ENCODE measurements around the gene SORT1.

Gene SORT1

DNA sequence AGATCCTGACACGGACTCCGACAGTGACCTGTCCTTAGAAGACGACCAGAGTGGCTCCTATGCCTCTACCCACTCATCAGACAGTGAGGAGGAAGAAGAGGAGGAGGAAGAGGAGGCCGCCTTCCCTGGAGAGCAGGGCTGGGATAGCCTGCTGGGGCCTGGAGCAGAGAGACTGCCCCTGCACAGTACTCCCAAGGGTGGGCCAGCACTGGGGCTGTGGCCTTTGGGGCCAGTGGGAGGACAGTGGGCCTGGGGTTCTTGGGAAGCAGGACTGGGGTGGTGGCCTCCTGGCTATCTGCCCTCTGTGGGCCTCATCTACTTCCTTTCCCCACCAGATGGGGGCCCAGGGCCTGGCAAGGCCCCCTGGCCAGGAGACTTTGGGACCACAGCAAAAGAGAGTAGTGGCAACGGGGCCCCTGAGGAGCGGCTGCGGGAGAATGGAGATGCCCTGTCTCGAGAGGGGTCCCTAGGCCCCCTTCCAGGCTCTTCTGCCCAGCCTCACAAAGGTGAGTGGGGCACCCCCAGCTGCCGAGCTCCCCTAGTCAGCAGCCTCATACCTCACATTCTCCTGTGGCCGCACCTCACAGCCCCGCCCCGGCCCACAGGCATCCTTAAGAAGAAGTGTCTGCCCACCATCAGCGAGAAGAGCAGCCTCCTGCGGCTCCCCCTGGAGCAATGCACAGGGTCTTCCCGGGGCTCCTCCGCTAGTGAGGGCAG lies 124.7 kb downstream of the SORT1 start:
- TF ChIP-seq, protein P1, sequence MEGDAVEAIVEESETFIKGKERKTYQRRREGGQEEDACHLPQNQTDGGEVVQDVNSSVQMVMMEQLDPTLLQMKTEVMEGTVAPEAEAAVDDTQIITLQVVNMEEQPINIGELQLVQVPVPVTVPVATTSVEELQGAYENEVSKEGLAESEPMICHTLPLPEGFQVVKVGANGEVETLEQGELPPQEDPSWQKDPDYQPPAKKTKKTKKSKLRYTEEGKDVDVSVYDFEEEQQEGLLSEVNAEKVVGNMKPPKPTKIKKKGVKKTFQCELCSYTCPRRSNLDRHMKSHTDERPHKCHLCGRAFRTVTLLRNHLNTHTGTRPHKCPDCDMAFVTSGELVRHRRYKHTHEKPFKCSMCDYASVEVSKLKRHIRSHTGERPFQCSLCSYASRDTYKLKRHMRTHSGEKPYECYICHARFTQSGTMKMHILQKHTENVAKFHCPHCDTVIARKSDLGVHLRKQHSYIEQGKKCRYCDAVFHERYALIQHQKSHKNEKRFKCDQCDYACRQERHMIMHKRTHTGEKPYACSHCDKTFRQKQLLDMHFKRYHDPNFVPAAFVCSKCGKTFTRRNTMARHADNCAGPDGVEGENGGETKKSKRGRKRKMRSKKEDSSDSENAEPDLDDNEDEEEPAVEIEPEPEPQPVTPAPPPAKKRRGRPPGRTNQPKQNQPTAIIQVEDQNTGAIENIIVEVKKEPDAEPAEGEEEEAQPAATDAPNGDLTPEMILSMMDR (IDR thresholded peaks at IDR 0.05; ENCODE audit: control insufficient read depth, insufficient read depth, low read depth, low read length, missing control alignments), result no peak
- no peak overlapping the region for H3K4me3 ChIP-seq (ENCODE audit: control insufficient read depth, low read depth, low read length)
- no peak for DNase-seq (ENCODE audit: low read depth)

DNA sequence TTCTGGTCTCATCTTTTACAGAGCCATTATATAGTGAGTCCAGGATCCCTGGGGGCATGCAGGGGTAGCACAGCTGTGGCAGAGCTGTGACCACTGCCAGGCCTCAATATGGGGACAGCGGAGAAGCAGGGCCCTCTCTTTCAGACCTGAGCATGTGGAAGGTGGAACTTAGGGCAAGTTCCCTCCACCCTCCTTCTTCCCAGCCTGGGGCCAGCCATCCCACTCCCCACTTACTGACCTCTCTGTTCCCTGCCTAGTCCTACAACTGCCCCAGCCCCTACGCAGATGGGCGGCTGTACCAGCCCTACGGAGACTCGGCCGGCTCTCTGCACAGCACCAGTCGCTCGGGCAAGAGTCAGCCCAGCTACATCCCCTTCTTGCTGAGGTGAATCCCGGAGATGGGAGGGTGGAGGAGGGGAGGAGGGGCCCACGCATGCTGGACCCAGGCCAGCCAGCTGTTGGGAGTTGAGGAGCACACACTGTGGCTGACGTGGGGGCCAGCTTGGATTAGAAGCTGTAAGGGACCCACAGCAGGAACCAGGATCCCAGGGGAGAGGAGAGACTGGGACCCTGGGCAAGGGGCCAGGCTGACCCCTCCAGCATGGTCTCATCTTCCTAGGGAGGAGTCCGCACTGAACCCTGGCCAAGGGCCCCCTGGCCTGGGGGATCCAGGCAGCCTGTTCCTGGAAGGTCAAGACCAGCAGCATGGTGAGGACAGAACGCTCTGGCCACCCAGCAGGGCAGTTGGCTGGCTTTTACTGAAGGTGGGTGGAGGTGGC lies 125.5 kb downstream of the SORT1 start:
- H3K4me3 ChIP-seq (ENCODE audit: control insufficient read depth, low read depth, low read length), result no peak overlapping the region
- no peak for DNase-seq (ENCODE audit: low read depth)
- TF ChIP-seq, protein P1 (IDR thresholded peaks at IDR 0.05; ENCODE audit: control insufficient read depth, insufficient read depth, low read depth, low read length, missing control alignments), result no peak

DNA sequence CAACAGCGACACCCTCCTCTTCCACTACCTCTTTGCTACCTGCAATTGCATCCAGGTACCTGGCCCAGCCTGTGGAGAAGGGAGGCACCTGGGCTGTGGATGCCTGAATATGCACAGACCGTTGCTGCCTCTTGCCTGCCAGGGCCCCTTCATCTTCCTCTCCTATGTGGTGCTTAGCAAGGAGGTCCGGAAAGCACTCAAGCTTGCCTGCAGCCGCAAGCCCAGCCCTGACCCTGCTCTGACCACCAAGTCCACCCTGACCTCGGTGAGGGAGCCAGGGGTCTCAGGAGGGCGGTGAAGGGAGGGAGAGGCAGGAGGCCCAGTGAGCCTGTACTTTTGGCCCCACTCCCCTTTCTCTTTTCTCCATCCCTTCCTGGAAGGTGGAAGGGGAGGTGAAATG lies 126.3 kb downstream of the SORT1 start:
- TF ChIP-seq, protein P1 (IDR thresholded peaks at IDR 0.05; ENCODE audit: control insufficient read depth, insufficient read depth, low read depth, low read length, missing control alignments), result no peak
- H3K4me3 ChIP-seq (ENCODE audit: control insufficient read depth, low read depth, low read length), result no peak overlapping the region
- no peak for DNase-seq (ENCODE audit: low read depth)

DNA sequence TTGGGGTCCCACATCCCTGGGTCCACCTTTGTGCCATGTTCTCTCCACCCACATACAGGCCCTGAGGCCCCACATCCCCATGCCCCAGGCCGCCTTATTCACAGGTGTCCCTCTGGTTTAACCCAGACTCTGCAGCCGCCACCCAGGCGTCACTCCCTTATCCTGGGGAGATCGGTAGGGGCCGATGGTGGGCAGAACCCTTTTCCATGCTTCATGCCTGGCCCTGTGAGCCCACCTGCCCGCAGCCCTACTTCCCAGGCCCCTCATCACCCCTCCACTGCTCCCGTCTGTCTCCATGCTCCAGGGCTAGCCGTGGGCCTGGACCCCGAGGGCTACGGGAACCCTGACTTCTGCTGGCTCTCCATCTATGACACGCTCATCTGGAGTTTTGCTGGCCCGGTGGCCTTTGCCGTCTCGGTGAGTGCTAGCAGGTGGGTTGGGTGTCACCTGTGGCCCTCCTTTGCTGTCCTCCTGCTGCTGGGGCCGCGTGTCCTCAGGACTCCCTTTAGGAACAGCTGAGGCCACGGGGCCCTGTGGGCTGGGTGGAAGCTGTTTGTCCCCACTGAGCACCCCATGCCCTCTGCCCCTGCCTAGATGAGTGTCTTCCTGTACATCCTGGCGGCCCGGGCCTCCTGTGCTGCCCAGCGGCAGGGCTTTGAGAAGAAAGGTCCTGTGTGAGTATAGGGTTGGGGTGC lies 126.9 kb downstream of the SORT1 start:
- DNase-seq (ENCODE audit: low read depth), result no peak
- no peak overlapping the region for H3K4me3 ChIP-seq (ENCODE audit: control insufficient read depth, low read depth, low read length)
- TF ChIP-seq, protein P1 (IDR thresholded peaks at IDR 0.05; ENCODE audit: control insufficient read depth, insufficient read depth, low read depth, low read length, missing control alignments), result no peak

DNA sequence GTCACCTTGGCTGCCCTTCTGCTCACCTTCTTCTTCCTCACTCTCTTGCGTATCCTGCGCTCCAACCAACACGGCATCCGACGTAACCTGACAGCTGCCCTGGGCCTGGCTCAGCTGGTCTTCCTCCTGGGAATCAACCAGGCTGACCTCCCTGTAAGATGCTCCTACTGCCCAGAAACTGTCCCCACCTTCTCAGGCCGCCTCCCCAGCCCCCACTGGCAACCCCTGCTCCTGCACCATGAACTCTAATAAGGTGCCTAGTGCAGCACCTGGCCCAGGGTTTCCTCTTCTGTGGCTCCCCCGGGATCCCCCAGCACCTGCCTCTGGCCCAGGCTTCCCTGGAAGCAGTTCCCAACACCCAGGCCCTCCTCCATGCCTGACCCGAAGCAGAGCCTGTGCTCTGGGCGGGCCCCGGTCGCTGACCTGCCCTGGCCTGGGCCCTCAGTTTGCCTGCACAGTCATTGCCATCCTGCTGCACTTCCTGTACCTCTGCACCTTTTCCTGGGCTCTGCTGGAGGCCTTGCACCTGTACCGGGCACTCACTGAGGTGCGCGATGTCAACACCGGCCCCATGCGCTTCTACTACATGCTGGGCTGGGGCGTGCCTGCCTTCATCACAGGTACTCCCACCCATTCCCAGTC lies 127.6 kb downstream of the SORT1 start:
- TF ChIP-seq, protein P1 (IDR thresholded peaks at IDR 0.05; ENCODE audit: control insufficient read depth, insufficient read depth, low read depth, low read length, missing control alignments), result no peak
- no peak for DNase-seq (ENCODE audit: low read depth)
- H3K4me3 ChIP-seq (ENCODE audit: control insufficient read depth, low read depth, low read length), result no peak overlapping the region

All from AG09309 (cell line).